ENCODE results near the gene NDST4.

The NDST4 gene

DNA sequence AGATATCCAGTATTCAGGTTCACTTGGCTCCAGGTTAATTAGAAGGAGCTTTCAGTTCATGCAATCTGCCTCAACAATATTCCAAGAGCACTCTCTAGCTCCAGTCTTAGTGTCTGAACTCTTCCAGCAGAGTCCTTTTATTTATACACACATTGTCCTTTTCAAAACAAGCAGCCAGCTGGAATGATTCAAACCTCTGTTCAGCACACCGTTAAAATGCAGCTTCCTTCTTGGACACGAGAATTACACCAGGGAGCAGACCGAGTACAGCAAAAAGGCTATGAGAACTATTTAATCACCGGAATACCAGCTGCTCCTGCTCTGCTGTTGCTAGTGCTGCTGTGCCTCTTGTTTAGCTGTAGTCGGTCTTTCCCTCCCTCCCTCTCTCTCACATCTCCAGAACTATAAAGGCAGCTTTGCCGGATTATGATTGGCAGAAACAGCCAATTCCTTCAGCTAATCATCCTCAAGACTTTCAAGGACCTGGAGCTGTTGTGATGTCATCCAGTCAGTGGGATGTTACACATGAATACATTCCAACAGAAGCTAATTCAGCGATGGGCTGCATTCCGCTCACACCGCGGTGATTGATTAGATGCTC, at the start of gene NDST4:
NDST4 (minus strand) TSS at position 115 of the 601 bp plus-strand sequence. CDS start 36,584 bp downstream, outside the sequence.
- Mint-ChIP-seq H3K27ac (peak within 1 kb of the TSS; percentile 44 to 84 (median 46)), H3K9me3 (no peaks in the 10 kb centered on the region), H3K4me1 (peaks cover 41% of the 10 kb centered on the region), H3K36me3 (ENCODE audit: low read depth) (no peaks in the 10 kb centered on the region), H3K27me3 (ENCODE audit: low read depth) (no peaks in the 10 kb centered on the region), H3K4me3 (peak within 1 kb of the TSS; percentile 71 to 86 (median 72))
- TF ChIP-seq, protein P1, sequence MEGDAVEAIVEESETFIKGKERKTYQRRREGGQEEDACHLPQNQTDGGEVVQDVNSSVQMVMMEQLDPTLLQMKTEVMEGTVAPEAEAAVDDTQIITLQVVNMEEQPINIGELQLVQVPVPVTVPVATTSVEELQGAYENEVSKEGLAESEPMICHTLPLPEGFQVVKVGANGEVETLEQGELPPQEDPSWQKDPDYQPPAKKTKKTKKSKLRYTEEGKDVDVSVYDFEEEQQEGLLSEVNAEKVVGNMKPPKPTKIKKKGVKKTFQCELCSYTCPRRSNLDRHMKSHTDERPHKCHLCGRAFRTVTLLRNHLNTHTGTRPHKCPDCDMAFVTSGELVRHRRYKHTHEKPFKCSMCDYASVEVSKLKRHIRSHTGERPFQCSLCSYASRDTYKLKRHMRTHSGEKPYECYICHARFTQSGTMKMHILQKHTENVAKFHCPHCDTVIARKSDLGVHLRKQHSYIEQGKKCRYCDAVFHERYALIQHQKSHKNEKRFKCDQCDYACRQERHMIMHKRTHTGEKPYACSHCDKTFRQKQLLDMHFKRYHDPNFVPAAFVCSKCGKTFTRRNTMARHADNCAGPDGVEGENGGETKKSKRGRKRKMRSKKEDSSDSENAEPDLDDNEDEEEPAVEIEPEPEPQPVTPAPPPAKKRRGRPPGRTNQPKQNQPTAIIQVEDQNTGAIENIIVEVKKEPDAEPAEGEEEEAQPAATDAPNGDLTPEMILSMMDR (IDR thresholded peaks at IDR 0.05; ENCODE audit: unreplicated experiment in 3 of 3) = peak in 1 of 3 experiments; percentile 23

DNA sequence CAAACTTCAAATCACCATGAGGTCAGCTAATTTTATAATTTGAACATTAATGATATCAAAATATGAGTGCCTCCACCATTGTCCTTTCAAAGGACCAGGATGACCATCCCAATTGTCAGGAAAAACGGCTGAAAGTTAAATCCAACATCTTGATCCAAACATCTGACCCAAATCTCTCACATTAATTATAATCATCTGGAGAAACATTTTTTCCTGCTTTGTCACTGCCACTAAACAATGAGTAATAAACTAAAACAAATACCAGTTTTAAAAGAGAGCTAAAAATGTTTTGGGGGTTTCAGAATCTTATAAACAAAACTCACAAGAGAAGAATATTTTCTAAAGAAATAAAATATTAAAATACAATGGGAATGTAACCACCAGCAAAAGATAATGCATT, 45.7 kb upstream of the NDST4 start:
- H3K27me3 Mint-ChIP-seq (ENCODE audit: low read depth) = no peaks in the 10 kb centered on the region
- H3K4me3 Mint-ChIP-seq = no peak overlapping the region
- H3K4me1 Mint-ChIP-seq = peaks cover 1% of the 10 kb centered on the region
- no peaks in the 10 kb centered on the region for H3K36me3 Mint-ChIP-seq (ENCODE audit: low read depth)
- TF ChIP-seq, protein P1 (IDR thresholded peaks at IDR 0.05; ENCODE audit: unreplicated experiment in 3 of 3) = no peak
- no peaks in the 10 kb centered on the region for H3K9me3 Mint-ChIP-seq
- no peak overlapping the region for H3K27ac Mint-ChIP-seq

DNA sequence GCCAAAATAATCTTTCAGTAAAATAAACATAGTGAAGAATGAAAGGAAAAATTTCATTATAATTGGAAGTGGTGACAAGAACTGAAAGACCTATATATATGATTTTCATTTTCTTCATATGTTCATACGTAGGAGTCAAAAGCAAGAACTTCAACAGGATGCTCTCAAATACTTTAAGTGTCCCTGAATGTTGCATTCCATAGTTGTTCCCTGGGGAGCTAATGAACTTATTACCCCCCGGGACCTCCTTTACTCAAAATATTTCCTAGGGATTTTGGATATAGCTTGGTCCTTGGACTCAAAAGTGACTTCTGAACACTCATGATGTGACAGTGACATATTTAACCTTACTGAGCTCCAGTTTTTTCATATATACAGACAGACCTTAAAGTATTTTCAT, 44.9 kb upstream of the NDST4 start:
- H3K4me3 Mint-ChIP-seq = no peak overlapping the region
- no peaks in the 10 kb centered on the region for H3K9me3 Mint-ChIP-seq
- no peak overlapping the region for H3K27ac Mint-ChIP-seq
- H3K4me1 Mint-ChIP-seq = peaks cover 7% of the 10 kb centered on the region
- no peaks in the 10 kb centered on the region for H3K27me3 Mint-ChIP-seq (ENCODE audit: low read depth)
- no peaks in the 10 kb centered on the region for H3K36me3 Mint-ChIP-seq (ENCODE audit: low read depth)
- TF ChIP-seq, protein P1 (IDR thresholded peaks at IDR 0.05; ENCODE audit: unreplicated experiment in 3 of 3) = no peak

DNA sequence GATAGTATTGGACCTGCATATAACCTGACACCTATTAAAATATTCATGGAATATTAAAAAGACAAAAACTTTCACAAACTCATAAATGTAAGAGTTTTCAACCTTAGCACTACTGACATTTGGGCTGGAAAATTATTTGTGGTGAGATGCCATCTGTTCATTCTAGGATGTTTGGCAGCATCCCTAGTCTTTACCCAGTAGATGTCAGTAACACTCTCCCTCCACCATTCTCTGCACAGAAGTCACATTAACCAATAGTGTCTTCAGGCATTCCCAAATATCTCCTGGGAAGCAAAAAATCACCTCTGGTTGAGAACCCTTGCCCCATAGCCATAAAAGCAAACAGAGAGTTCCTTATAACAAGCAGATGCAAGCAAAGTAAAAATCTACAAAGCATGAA, 41.4 kb upstream of the NDST4 start:
- no peaks in the 10 kb centered on the region for H3K36me3 Mint-ChIP-seq (ENCODE audit: low read depth)
- no peak overlapping the region for H3K27ac Mint-ChIP-seq
- peaks cover 12% of the 10 kb centered on the region for H3K4me1 Mint-ChIP-seq
- no peak overlapping the region for H3K4me3 Mint-ChIP-seq
- TF ChIP-seq, protein P1 (IDR thresholded peaks at IDR 0.05; ENCODE audit: unreplicated experiment in 3 of 3) = no peak
- no peaks in the 10 kb centered on the region for H3K9me3 Mint-ChIP-seq
- H3K27me3 Mint-ChIP-seq (ENCODE audit: low read depth) = no peaks in the 10 kb centered on the region

DNA sequence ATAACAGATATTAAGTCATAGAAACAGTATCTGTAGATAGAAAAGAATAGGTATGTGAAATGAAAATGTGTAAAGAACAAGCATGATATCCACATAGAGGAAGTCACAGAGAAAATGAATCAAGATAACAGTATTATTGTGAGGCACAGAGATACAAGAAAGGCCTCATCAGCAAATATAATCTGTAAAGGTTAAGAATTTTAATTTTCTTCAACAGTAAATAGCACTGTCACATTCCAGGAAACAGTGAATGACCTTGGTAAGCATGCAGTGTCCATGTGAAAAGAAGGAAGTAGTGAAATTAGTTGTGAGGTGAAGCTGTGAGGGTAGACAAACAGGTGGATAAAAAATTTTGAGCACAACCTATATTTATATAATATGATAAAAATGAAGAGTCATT, 39.5 kb upstream of the NDST4 start:
- no peak overlapping the region for H3K4me3 Mint-ChIP-seq
- no peaks in the 10 kb centered on the region for H3K27me3 Mint-ChIP-seq (ENCODE audit: low read depth)
- H3K9me3 Mint-ChIP-seq = no peaks in the 10 kb centered on the region
- H3K4me1 Mint-ChIP-seq = peaks cover 17% of the 10 kb centered on the region
- TF ChIP-seq, protein P1 (IDR thresholded peaks at IDR 0.05; ENCODE audit: unreplicated experiment in 3 of 3) = no peak
- H3K36me3 Mint-ChIP-seq (ENCODE audit: low read depth) = no peaks in the 10 kb centered on the region
- H3K27ac Mint-ChIP-seq = no peak overlapping the region

DNA sequence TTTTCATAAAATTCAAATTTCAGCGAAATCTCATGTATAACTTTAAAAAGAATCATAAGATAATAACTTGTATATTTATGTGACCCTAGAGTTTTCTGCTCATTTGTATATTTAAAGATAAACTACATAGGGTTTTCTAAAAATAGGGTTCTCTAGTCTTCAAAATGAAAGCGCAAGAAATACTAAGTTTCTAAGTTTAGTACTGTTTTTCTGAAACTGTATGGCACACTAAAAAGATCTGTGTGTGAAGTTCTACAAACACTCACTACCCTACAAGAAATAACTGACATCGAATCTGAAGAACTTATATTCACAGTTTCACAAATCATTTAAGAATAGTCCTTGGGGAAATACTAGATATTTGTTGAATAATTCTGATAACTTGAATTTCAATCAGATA, 38.7 kb upstream of the NDST4 start:
- Mint-ChIP-seq H3K27ac (no peak overlapping the region), H3K27me3 (ENCODE audit: low read depth) (no peaks in the 10 kb centered on the region), H3K9me3 (no peaks in the 10 kb centered on the region), H3K36me3 (ENCODE audit: low read depth) (no peaks in the 10 kb centered on the region), H3K4me3 (no peak overlapping the region), H3K4me1 (peaks cover 17% of the 10 kb centered on the region)
- TF ChIP-seq, protein P1 (IDR thresholded peaks at IDR 0.05; ENCODE audit: unreplicated experiment in 3 of 3) = no peak

All from nephron (organoid).